Suprapubic skin (tissue), 4 donors: ENCODE data around the gene HBA1. TPM values are rescaled to one million over a fixed set of nuclear protein-coding genes. Genes with fewer than 3 reads are reported as not detected.
"Not testable (repeated sequence)": the region's sequence is repeated elsewhere in the genome, so short reads cannot be mapped to it uniquely, and the experiment has no call there.

Experiments used
- DNase-seq, 2 donors: peaks; one replicate each; pipeline ENCODE4 v3.0.0-alpha.2; 2019; ENCODE audit warnings: low spot score in 2 of 2
- H3K27ac ChIP-seq: fragments of 200-600 bp; sonication (generic); one replicate; pipeline ENCODE4 v1.5.1; 2019
- H3K27me3 ChIP-seq: fragments of 200-600 bp; sonication (generic); one replicate; pipeline ENCODE4 v1.5.1; 2019
- H3K36me3 ChIP-seq: fragments of 200-600 bp; sonication (generic); one replicate; pipeline ENCODE4 v1.5.1; 2019
- H3K4me1 ChIP-seq: fragments of 200-600 bp; sonication (generic); one replicate; pipeline ENCODE4 v1.5.1; 2019
- H3K4me3 ChIP-seq: fragments of 200-600 bp; sonication (generic); one replicate; pipeline ENCODE4 v1.5.1; 2019; ENCODE audit warnings: mild to moderate bottlenecking
- H3K9me3 ChIP-seq: fragments of 200-600 bp; sonication (generic); one replicate; pipeline ENCODE4 v1.5.1; 2019
- CTCF ChIP-seq, 2 donors: fragments of 200-600 bp in 1 of 2; fragments of 450-650 bp in 1 of 2; sonication (generic) in 1 of 2; IDR thresholded peaks; one replicate each; pipeline ENCODE4 v1.5.1; 2016 to 2019; ENCODE audit warnings: antibody characterized with exemption in 2 of 2, mild to moderate bottlenecking in 1 of 2, moderate library complexity in 1 of 2
- EP300 ChIP-seq: sonication (generic); formaldehyde crosslinking; IDR thresholded peaks from one replicate; pipeline ENCODE4 v1.6.1; 2017; ENCODE audit warnings: antibody characterized with exemption
- POLR2A ChIP-seq, 2 donors: fragments of 450-650 bp; IDR thresholded peaks; one replicate each; pipeline ENCODE4 v1.6.1; 2017; ENCODE audit warnings: antibody characterized with exemption in 2 of 2, mild to moderate bottlenecking in 2 of 2, moderate library complexity in 2 of 2
- POLR2AphosphoS5 ChIP-seq, 3 donors: sonication (generic); formaldehyde crosslinking; IDR thresholded peaks; one replicate each; pipeline ENCODE4 v1.6.1; 2017; ENCODE audit warnings: antibody characterized with exemption in 3 of 3
- WGBS: methylation state at CpG from one replicate; pipeline ENCODE4 v1.1.5; 2018; 5-methylcytosine and 5-hydroxymethylcytosine counted together
- total RNA-seq, 4 donors: library from RNA; depleted of rRNA; stranded (reverse); fragments of >200 nt; gene quantifications; one replicate each; pipeline ENCODE4 v1.1.0, GENCODE V29; 2016

Gene HBA1
- total RNA-seq, 4 donors from 2014 or later: 10.5 to 265 (median 77.7) TPM

GRCh38 chr16:162271-162991 is 14.0 kb upstream of the HBA1 start:
- Histone ChIP-seq H3K4me3 (no peak overlapping the region), H3K27me3 (peaks cover 53% of the 10 kb centered on the region)
- 92% methylated on average over 7 of the region's 13 CpGs for WGBS

GRCh38 chr16:163139-163538 is 13.3 kb upstream of the HBA1 start:
- not testable (repeated sequence) for H3K36me3 ChIP-seq, DNase-seq, H3K9me3 ChIP-seq, H3K27ac ChIP-seq, H3K4me3 ChIP-seq
- peaks cover 56% of the 10 kb centered on the region for H3K27me3 ChIP-seq
- 88% methylated on average over 9 of the region's 10 CpGs for WGBS
- H3K4me1 ChIP-seq: peaks cover 18% of the 10 kb centered on the region

More at GRCh38 chr16:162271-162991, 14.0 kb upstream of the HBA1 start:
- TF ChIP-seq POLR2AphosphoS5 (IDR thresholded peaks at IDR 0.05) (no peak), EP300 (no peak), CTCF (IDR thresholded peaks at IDR 0.05) (no peak), POLR2A (IDR thresholded peaks at IDR 0.05) (no peak)
- peaks cover 18% of the 10 kb centered on the region for H3K4me1 ChIP-seq
- no peak for DNase-seq
- H3K27ac ChIP-seq: no peak overlapping the region
- H3K9me3 ChIP-seq: no peaks in the 10 kb centered on the region
- no peaks in the 10 kb centered on the region for H3K36me3 ChIP-seq

GRCh38 chr16:163696-164095 is 12.8 kb upstream of the HBA1 start:
- peaks cover 59% of the 10 kb centered on the region for H3K27me3 ChIP-seq
- not testable (repeated sequence) for H3K27ac ChIP-seq, H3K9me3 ChIP-seq, DNase-seq, H3K4me3 ChIP-seq, H3K36me3 ChIP-seq
- WGBS: 9% methylated on average over 2 of the region's 3 CpGs
- H3K4me1 ChIP-seq: peaks cover 18% of the 10 kb centered on the region

- H3K27me3 ChIP-seq: peaks cover 62% of the 10 kb centered on the region
- not testable (repeated sequence) for H3K4me3 ChIP-seq
These were observed 12.2 kb upstream of the HBA1 start for GRCh38 chr16:164134-164823.

GRCh38 chr16:164827-165538 is 11.5 kb upstream of the HBA1 start:
- Histone ChIP-seq H3K9me3 (no peaks in the 10 kb centered on the region), H3K27ac (no peak overlapping the region), H3K36me3 (no peaks in the 10 kb centered on the region), H3K4me3 (peak overlapping the region; percentile 26), H3K27me3 (peaks cover 64% of the 10 kb centered on the region), H3K4me1 (peaks cover 18% of the 10 kb centered on the region)
- DNase-seq: no peak
- TF ChIP-seq POLR2A (IDR thresholded peaks at IDR 0.05) (no peak), EP300 (no peak), POLR2AphosphoS5 (IDR thresholded peaks at IDR 0.05) (no peak), CTCF (IDR thresholded peaks at IDR 0.05) (no peak)
- no CpG with 5 or more reads among the region's 77 CpGs for WGBS

More at GRCh38 chr16:164134-164823, 12.2 kb upstream of the HBA1 start:
- WGBS: no CpG with 5 or more reads among the region's 80 CpGs
- H3K27ac ChIP-seq, H3K9me3 ChIP-seq, H3K36me3 ChIP-seq, DNase-seq: not testable (repeated sequence)
- H3K4me1 ChIP-seq: peaks cover 18% of the 10 kb centered on the region

- Histone ChIP-seq H3K27me3 (peaks cover 68% of the 10 kb centered on the region), H3K4me3 (peak within 1 kb of the TSS; percentile 26), H3K36me3 (no peaks in the 10 kb centered on the region), H3K4me1 (peaks cover 18% of the 10 kb centered on the region), H3K9me3 (no peaks in the 10 kb centered on the region), H3K27ac (no peak within 1 kb of the TSS)
- TF ChIP-seq CTCF (IDR thresholded peaks at IDR 0.05) (no peak), EP300 (no peak), POLR2AphosphoS5 (IDR thresholded peaks at IDR 0.05) (no peak), POLR2A (IDR thresholded peaks at IDR 0.05) (no peak)
- no peak for DNase-seq
- WGBS: 0% methylated on average over 22 of the region's 75 CpGs
These were observed 10.7 kb upstream of the HBA1 start, which contains the start of gene HBM for GRCh38 chr16:165539-166374. TSS of gene HBM (plus strand) at chr16:165978. CDS start at chr16:165998, 20 bp downstream.
